SK-N-DZ (cell line): ENCODE results near the gene SBF2.
"Not testable (repeated sequence)": the region's sequence is repeated elsewhere in the genome, so short reads cannot be mapped to it uniquely, and the experiment has no call there.

Experiments used
- DNase-seq: peaks from one replicate; pipeline ENCODE4 v3.0.0-alpha.2; 2015; ENCODE audit warnings: low spot score

Gene SBF2

GRCh38 chr11:10067629-10068300, 226.3 kb downstream of the SBF2 start:
- peak; percentile 77 for DNase-seq

DNA sequence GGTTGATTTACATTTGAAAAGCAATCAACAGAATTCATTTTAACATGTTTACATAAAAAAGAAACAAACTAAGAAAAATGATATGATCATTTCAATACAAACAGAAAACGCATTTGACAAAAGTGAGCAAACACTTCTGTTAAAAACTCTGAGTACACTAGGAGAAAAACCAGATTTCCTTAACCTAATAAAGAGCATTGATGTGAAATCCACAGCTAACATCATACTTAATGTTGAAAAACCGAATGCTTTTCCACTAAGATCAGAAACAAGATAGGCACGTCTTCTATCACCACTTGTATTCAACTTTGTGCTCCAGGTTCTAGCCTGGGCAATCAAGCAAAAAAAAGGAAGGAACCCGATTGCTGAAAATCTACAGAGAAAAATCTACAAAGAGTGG, 227.6 kb downstream of the SBF2 start:
- DNase-seq = peak; percentile 92

- DNase-seq = peak; percentile 83
Observed at GRCh38 chr11:10064828-10065227, 229.2 kb downstream of the SBF2 start.

GRCh38 chr11:10058356-10058755, 235.7 kb downstream of the SBF2 start:
- no peak for DNase-seq

DNA sequence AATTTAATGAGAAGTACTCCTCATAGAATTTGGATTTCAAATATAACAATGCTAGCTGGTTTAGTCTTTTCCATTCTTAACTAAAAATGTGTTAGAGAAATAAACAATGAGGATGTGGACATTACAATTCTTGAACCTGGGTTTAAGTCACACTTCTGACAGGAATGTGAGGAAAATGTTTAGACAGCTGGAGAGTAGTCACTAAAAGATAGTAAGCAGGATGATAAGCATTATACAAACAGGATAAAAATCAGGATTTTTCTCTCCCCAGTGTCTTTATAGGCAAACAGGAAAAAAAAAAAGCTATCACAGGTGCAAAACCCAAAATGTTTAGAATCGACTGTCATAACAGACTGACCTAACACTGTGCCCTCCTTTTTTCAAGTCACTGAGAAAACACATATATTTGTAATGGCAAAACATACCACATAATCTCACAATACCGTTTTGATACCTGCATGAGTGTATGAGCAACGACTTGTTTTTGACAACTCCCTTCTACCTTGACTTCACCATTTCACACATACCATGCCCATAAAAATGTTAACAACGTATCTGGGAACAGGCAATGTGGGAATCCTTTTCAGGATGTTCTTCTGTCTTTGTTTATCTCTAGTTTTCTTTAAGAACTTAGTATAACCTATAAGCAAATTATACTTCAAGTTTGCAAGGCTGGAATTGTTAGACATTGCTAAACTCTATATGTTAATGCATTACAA, 242.0 kb downstream of the SBF2 start:
- DNase-seq = no peak

DNA sequence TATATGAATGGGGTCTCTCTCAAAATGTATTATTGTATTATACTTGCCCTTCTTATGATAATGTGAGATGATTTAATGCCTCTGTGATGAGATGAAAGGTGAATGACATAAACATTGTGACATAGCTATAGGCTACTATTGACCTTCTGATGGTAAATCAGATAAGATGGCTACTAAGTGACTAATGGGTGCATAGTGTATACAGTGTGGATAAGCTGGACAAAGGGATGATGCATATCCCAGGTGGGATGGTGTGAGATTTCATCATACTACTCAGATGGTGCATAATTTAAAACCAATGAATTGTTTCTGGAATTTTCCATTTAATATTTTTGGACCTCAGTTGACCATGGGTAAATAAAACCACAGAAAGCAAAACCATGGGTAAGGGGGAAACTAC, 243.5 kb downstream of the SBF2 start:
- no peak for DNase-seq

DNA sequence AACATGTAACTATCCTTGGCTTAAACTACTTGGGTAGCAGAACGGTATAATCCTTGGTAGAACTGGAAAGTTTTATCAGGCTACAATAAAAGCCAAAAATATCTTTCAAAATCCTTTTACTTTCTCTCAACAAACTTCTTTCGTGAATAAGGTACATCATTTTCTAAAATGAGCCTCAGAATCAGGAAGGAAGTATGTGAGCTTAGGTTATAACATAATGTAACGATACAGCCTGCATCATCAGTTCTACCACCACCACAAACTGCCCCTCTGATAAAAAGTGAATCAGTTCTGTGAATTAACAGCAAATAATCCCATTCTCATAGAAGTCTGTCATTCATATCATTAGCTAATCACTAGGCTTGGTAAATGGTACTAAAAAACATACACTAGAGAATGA, 244.3 kb downstream of the SBF2 start:
- DNase-seq = no peak

DNA sequence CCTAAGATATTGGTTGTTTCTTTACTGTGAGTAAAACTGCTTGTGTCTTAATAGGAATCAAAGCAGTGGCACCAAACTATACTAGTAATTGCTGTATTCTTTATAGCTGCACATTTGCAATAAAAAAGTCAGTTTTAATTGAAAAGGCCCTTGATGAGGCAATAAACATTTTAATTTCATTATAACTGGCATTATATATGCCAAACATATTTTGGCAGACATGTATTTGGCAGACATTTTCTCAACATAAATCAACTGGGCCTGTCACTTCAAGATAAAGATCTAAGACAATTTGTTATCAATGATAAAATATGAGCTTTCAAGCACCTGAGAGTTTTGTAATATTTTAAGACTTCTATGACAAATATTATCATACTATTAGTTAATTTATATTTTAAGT, 245.7 kb downstream of the SBF2 start:
- no peak for DNase-seq

GRCh38 chr11:10044618-10045017, 249.4 kb downstream of the SBF2 start:
- DNase-seq = no peak

- no peak for DNase-seq
Observed at GRCh38 chr11:10042699-10043098, 251.3 kb downstream of the SBF2 start.

DNA sequence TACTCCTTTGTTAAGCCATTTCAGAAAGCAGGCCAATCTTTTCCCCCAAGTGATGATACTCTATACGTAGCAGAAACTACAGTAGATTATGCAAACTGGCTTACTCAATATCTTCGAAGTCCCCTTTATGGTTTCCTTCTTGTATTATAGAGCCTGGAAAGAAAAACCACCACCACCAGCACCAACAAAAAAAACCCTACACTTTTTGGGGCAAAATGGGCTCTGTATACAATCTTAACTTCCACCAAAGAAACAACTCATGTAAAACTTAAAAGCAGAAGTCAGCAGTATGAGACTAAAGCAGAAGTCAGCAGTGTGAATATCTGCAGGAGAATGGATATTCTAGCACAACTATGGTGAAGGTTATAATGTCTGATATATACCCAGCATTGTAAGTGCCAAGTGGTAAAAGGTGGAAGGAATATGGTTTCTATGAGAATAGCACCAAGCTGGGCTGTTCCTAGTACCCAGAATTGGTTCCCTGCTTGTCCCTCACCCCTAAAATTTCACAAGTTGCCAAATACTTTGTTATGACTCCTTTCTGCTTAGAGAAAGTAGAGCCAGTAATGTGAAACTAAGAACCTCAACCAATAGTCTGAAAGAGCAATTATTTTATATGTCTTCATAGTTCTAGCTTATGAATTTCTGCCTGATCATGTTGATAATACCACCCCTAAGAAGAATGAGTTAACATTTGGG, 252.1 kb downstream of the SBF2 start:
- DNase-seq = no peak

- DNase-seq = no peak
Observed at GRCh38 chr11:10041332-10041731, 252.7 kb downstream of the SBF2 start.

- DNase-seq = no peak
Observed at GRCh38 chr11:10038521-10039302, 255.3 kb downstream of the SBF2 start.

DNA sequence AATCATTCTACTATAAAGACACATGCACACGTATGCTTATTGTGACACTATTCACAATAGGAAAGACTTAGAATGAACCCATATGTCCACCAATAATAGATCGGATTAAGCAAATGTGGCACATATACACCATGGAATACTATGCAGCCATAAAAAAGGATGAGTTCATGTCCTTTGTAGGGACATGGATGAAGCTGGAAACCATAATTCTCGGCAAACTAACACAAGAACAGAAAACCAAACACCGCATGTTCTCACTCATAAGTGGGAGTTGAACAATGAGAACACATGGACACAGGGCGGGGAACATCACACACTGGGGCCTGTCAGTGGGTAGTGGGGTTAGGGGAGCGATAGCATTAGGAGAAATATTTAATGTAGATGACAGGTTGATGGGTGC, 258.1 kb downstream of the SBF2 start:
- DNase-seq = not testable (repeated sequence)

- DNase-seq = no peak
Observed at GRCh38 chr11:10032935-10033334, 261.1 kb downstream of the SBF2 start.

GRCh38 chr11:10030122-10030490, 263.9 kb downstream of the SBF2 start:
- DNase-seq = no peak

DNA sequence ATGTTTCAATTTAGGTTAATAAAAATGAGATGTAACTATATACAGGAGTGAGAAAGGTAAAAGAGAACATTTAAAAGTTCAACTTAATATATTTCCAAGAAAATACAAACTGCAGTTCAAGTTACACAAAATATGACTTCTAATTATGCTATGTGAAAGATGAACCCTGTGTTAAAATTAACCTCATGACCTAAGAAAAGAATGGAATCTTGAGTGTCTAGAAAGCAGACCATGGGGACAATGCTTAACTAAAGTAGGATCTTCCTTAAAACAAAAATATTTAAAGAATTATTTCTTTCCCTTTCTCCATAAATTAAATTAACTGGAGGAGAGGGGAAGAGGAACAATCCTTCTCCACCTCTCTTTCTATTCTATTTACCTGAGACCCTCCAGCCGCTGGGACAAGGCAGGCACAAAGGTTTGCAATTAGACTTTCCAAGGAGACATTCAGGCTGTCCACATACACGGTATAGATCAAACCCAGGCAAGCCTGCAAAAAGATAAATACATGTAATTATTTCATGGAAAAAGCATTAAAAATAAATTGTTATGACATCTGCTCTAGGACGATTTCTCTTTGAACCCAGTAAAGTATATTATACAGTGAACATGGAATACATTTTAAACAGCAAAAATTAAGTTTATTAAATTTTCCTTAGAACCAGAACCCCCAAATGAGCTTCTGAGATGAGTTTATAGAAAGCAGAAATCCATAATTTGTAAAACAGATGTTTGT, 264.5 kb downstream of the SBF2 start:
- peak; percentile 94 for DNase-seq

DNA sequence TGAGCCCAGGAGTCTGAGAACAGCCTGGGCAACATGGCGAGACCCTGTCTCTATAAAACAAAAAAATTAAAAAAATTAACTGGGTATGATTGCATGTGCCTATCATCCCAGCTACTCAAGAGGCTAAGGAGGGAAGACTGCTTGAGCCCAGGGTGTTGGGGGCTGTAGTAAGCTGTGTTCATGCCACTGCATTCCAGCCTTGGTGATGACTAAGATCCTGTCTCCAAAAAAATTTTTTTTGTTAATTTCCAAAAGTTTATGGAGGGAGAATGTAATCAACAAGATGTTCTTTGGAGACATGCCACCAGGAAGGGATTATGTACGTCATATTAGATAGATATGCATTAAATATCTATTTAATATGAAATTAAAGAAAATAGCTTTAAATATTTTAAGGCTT, 267.5 kb downstream of the SBF2 start:
- no peak for DNase-seq

DNA sequence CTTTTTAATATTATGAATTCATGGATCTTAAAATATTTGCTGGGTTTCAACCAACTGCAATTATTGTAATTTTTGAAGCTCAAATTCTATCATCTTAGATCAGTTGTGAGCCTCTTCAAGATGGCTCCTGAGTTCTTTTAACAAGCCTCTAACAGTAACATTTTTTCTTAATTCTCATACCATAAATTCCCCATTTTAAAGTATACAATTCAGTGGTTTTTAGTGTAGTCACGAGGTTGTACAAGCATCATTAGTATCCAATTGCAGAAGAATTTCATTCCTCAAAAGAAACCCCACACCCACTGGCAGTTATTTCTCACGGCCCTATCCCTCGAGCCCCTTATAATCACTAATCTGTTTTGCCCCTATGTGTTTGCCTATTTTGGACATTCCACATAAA, 270.8 kb downstream of the SBF2 start:
- DNase-seq = no peak

GRCh38 chr11:10022764-10023163, 271.3 kb downstream of the SBF2 start:
- no peak for DNase-seq

DNA sequence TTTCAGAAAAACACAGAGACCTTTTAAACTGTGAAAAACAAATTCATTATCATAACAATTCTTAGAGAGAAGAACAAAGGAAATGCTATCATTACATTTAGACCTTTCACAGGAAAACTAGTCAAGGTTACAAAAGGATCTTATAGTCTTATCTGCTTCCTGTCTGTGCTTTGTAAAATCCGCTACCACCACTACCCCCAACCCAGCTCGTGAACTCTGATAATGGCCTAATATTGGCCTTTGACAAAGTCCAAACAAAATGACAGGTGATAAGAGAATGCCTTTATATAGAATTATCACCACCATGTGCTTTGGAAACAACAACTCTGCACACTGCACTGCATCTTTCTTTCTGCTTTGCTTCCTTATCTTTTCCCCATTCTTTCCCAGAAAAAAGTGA, 272.5 kb downstream of the SBF2 start:
- peak; percentile 26 for DNase-seq
